ENCODE results near the gene SNRNP48. TPM values are rescaled to one million over a fixed set of nuclear protein-coding genes. Genes with fewer than 3 reads are reported as not detected.

Gene SNRNP48
- polyA plus RNA-seq (ENCODE audit: insufficient read length in 4 of 4): 10 to 100 TPM; 16.3 to 27.8 (median 22.5) TPM

- peak; percentile 81 to 91 (median 88) for DNase-seq (ENCODE audit: low read depth in 4 of 4, low spot score in 3 of 4)
These were observed at the start of gene SNRNP48 for GRCh38 chr6:7589949-7590917. Gene SNRNP48, plus strand, starts transcription at chr6:7590198. Its CDS starts 60 bp downstream, at chr6:7590258.

GRCh38 chr6:7540595-7540994, 49.4 kb upstream of the SNRNP48 start:
- DNase-seq (ENCODE audit: low read depth in 4 of 4, low spot score in 3 of 4): peak in 2 of 4 donors; percentile 25 to 27

- peak in 3 of 4 donors; percentile 39 to 51 (median 50) for DNase-seq (ENCODE audit: low read depth in 4 of 4, low spot score in 3 of 4)
These were observed 48.6 kb upstream of the SNRNP48 start, which contains the start of gene DSP for GRCh38 chr6:7541175-7542064. Gene DSP, plus strand, starts transcription at chr6:7541671. Its CDS starts 245 bp downstream, at chr6:7541916.

GRCh38 chr6:7542065-7542873, 47.7 kb upstream of the SNRNP48 start:
- DNase-seq (ENCODE audit: low read depth in 4 of 4, low spot score in 3 of 4): peak in 1 of 4 donors; percentile 22

GRCh38 chr6:7542874-7543624, 46.9 kb upstream of the SNRNP48 start:
- peak in 3 of 4 donors; percentile 46 to 57 (median 49) for DNase-seq (ENCODE audit: low read depth in 4 of 4, low spot score in 3 of 4)

- no peak for DNase-seq (ENCODE audit: low read depth in 4 of 4, low spot score in 3 of 4)
These were observed 46.1 kb upstream of the SNRNP48 start for GRCh38 chr6:7543789-7544424.

GRCh38 chr6:7544597-7544996, 45.4 kb upstream of the SNRNP48 start:
- no peak for DNase-seq (ENCODE audit: low read depth in 4 of 4, low spot score in 3 of 4)

GRCh38 chr6:7545316-7546019, 44.5 kb upstream of the SNRNP48 start:
- DNase-seq (ENCODE audit: low read depth in 4 of 4, low spot score in 3 of 4): no peak

GRCh38 chr6:7546020-7546369, 44.0 kb upstream of the SNRNP48 start:
- DNase-seq (ENCODE audit: low read depth in 4 of 4, low spot score in 3 of 4): no peak

GRCh38 chr6:7546383-7546782, 43.6 kb upstream of the SNRNP48 start:
- no peak for DNase-seq (ENCODE audit: low read depth in 4 of 4, low spot score in 3 of 4)

- no peak for DNase-seq (ENCODE audit: low read depth in 4 of 4, low spot score in 3 of 4)
These were observed 43.1 kb upstream of the SNRNP48 start for GRCh38 chr6:7546896-7547295.

GRCh38 chr6:7547315-7547714, 42.7 kb upstream of the SNRNP48 start:
- no peak for DNase-seq (ENCODE audit: low read depth in 4 of 4, low spot score in 3 of 4)

- no peak for DNase-seq (ENCODE audit: low read depth in 4 of 4, low spot score in 3 of 4)
These were observed 39.6 kb upstream of the SNRNP48 start for GRCh38 chr6:7550433-7550801.

- DNase-seq (ENCODE audit: low read depth in 4 of 4, low spot score in 3 of 4): no peak
These were observed 35.3 kb upstream of the SNRNP48 start for GRCh38 chr6:7554533-7555275.

- no peak for DNase-seq (ENCODE audit: low read depth in 4 of 4, low spot score in 3 of 4)
These were observed 34.3 kb upstream of the SNRNP48 start for GRCh38 chr6:7555671-7556070.

GRCh38 chr6:7556394-7557106, 33.4 kb upstream of the SNRNP48 start:
- no peak for DNase-seq (ENCODE audit: low read depth in 4 of 4, low spot score in 3 of 4)

- DNase-seq (ENCODE audit: low read depth in 4 of 4, low spot score in 3 of 4): no peak
These were observed 32.3 kb upstream of the SNRNP48 start for GRCh38 chr6:7557652-7558051.

All from left renal pelvis (tissue), 4 donors.